Bronchial epithelial cell (primary cell): ENCODE data around the gene CELA2B. TPM values are rescaled to one million over a fixed set of nuclear protein-coding genes. Genes with fewer than 3 reads are reported as not detected.

Experiments used
- DNase-seq: peaks from one replicate; pipeline ENCODE4 v3.0.0-alpha.2; 2010; ENCODE audit warnings: low read depth
- FAIRE-seq: peaks from 2 replicates; lab custom pipeline; 2011; peaks lifted over from hg19 to GRCh38; lab: Jason Lieb, UNC
- H3K27me3 ChIP-seq: 2 replicates; pipeline ENCODE4 v1.5.1; 2011; ENCODE audit warnings: low read length; ENCODE audit not compliant: control insufficient read depth, insufficient read depth
- H3K36me3 ChIP-seq: 2 replicates; pipeline ENCODE4 v1.5.1; 2011; ENCODE audit warnings: low read length; ENCODE audit not compliant: control insufficient read depth, insufficient read depth
- H3K4me3 ChIP-seq: 2 replicates; pipeline ENCODE4 v1.5.1; 2011; ENCODE audit warnings: mild to moderate bottlenecking, low read depth, low read length, control low read depth
- CTCF ChIP-seq: IDR thresholded peaks from 2 replicates; pipeline ENCODE4 v1.5.1; 2011; ENCODE audit warnings: mild to moderate bottlenecking, moderate library complexity, low read length, control low read depth, inconsistent platforms; ENCODE audit not compliant: insufficient read depth, severe bottlenecking
- total RNA-seq: library from RNA; depleted of rRNA; stranded (reverse); fragments of >200 nt; gene quantifications from 2 replicates; pipeline ENCODE4 v1.2.1, GENCODE V29; 2014

The CELA2B gene
- total RNA-seq, 1 donor from 2014 or later = not detected

DNA sequence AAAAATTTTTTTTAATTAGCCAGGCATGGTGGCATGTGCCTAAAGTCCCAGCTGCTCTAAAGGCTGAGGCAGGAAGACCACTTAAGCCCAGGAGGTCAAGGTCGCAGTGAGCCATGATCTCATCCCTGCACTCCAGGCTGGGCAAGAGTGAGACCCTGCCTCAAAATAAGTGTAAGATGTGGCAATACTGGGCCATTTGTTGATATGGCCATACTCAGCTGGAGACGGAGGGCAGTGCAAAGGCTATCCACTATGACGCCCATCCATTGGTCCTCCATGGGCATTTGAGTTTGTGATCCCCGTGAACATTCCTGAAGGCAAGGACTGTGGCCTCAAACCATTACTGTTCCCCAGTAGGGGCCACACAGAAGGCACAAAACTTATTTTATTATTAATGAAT is 46.6 kb downstream of the CELA2B start:
- DNase-seq = no peak
- Histone ChIP-seq H3K36me3 (no peaks in the 10 kb centered on the region), H3K27me3 (no peaks in the 10 kb centered on the region), H3K4me3 (no peak overlapping the region)
- TF ChIP-seq CTCF = no peak
- no peak for FAIRE-seq

DNA sequence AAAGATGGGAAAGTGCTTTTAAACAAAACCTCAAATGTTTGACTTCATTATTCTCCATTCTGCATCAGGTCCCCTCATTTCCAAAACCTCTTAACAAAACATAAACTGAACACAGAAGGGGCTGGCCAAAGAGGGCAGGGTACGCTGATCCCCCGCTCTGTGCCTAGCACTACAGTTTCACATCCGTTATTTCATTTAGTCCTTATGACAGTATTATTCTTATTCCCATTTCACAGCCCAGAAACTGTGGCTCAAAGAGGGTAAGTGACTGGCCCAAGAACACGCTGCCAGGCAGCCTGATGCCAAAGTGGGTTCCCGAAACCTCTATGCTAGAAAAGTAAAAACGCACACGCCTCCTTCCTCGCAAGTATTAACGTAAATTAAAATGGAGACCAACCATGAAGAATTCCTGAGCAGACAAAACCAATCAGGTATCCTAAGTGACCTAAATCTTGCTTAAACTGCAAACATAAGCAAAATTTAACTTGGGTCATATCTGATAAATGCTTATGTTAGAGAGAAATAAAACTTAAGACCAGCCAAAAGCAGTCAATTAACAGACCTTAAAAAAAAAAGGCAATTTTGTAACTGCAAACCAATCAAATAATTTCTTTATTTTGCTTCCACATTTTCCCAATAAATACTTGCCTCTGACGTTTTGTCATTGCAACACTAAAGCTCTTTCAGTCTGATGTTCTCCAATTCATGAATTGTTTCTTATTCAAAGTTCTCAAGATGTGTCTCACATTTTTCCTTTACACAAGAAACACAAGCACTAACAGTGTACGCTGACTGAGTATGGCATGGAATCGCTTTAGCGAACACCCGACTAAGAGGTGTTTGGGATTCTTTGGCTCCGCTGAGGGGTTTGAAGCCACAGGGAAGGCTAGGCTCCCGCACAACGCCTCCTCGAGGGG is 47.5 kb downstream of the CELA2B start:
- Histone ChIP-seq H3K36me3 (no peaks in the 10 kb centered on the region), H3K27me3 (no peaks in the 10 kb centered on the region), H3K4me3 (peak overlapping the region; percentile 50)
- no peak for TF ChIP-seq CTCF
- DNase-seq = peak; percentile 18
- FAIRE-seq = no peak

DNA sequence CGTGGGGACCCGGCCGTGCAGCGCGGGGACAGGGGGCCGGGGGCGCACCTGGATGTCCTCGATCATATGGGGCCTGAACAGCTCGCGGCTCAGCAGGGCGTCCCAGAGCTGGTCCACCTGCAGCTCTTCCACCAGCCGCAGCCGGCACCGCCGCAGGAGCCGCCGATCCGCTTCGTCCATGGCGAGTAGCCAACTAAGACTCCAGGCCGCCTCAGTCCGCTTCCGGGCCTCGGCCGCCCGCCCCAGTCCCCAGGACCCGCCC is 48.0 kb downstream of the CELA2B start, which contains the start of gene CASP9:
CASP9 (minus strand) TSS at position 195 of the 262 bp plus-strand sequence; CDS start at position 180, 15 bp downstream.
- FAIRE-seq (no peak), DNase-seq (no peak)
- peak within 1 kb of the TSS; percentile 68 for H3K4me3 ChIP-seq
- H3K36me3 ChIP-seq = no peaks in the 10 kb centered on the region
- no peak for TF ChIP-seq CTCF
- no peaks in the 10 kb centered on the region for H3K27me3 ChIP-seq

- Histone ChIP-seq H3K27me3 (no peaks in the 10 kb centered on the region), H3K36me3 (no peaks in the 10 kb centered on the region), H3K4me3 (peak overlapping the region; percentile 50)
- TF ChIP-seq CTCF = no peak
- no peak for DNase-seq
- no peak for FAIRE-seq
Observed at GRCh38 chr1:15524283-15525049, 48.6 kb downstream of the CELA2B start.

- no peak for FAIRE-seq
- Histone ChIP-seq H3K27me3 (no peaks in the 10 kb centered on the region), H3K36me3 (no peaks in the 10 kb centered on the region), H3K4me3 (peak overlapping the region; percentile 68)
- TF ChIP-seq CTCF = no peak
- peak; percentile 89 for DNase-seq
Observed at GRCh38 chr1:15525050-15526020, 49.4 kb downstream of the CELA2B start.
